ENCODE results near the gene CCDC188.

CCDC188 gene

DNA sequence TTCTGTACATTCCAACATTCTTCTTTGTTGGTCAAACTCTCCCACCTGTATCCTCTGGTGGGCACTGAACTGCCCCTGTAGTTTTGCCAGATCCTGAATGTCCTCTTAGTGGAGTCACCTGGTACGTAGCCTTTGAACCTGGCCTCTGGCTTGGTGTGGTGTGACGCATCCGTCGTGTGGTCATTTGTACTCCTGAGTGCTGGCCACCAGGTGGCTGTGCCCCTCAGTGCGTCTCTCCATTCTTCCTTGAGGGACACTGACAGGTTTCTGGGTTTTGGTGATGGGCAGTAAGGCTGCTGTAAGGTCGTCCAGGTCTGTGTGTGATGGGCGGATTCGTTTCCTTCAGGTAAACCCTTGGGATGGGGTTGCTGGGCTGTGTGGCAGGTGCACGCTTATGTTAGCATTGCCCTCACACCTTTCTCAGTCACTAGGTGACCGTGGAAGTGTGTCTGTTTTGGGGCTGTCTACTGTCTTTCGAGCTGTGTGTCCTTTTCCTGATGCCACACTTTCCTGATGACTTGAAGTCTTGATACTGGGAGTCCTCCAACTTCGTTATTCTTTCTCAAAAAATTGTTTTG lies 48.6 kb downstream of the CCDC188 start:
- no peak for DNase-seq

DNA sequence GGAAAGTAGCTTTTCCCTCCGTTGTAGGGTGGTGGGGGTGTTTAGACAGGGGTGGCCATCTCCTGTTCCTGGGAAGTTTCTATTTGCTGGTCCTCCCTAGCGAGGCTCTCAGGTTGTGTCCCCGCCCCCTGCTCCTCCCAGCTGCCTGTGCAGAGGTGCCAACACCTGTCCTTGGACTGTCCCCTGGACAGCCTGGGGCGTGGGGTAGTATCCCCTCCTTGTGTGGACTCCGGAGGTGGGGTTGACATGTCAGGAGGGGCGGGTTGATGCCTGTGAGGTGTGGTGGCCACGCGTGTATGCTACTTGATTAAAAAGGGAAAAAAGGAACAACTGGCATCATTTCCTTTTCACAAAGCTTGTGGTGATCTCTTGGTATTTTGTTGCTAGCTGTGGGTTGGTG lies 49.2 kb downstream of the CCDC188 start:
- DNase-seq: no peak

DNA sequence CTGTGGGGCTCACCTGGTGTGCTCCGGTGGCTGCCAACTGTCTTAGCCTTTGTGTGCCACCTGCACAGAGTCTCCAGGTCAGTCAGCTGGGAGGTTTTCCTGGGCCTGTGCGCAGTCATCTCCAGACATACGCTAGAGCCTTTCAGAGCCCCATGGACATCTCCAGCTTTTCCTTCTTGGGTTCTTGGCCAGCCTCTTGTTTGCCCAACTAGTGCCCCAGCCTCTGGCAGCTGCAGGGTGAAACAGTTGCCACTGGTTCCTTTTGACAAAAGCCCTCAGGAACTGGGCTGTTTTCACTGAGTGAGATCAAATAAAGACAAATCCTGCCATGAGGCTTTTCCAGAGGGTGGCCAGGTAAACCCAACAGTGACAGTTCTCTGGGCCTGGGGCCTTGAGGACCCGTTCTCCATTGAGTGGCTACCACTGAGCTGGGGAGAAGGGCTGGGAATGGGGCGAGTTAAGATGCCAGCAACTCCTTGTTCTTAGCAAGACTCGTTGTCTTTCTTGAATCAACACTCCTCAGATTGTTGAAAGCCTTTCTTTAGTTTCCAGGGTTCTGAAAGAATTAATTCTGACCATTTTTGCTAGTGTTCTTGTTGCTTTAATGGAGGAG lies 51.6 kb downstream of the CCDC188 start:
- DNase-seq: no peak

Measured in fibroblast of skin of right quadriceps (primary cell).